HepG2 (cell line): Measurements from ENCODE around the gene FAM174C. TPM values are rescaled to one million over a fixed set of nuclear protein-coding genes. Genes with fewer than 3 reads are reported as not detected.
A peak's percentile ranks its signal among the peaks of the same experiment; 100 is the strongest.

Experiments
- ATAC-seq: fragments of 200-7000 bp; cut with Tn5 transposase; 3 replicates; pipeline ENCODE4 v1.9.1; 2020; ENCODE audit warnings: mild to moderate bottlenecking, moderate library complexity
- BruUV-seq: library from RNA; stranded (reverse); fragments of 400-500 nt; replicated peaks from 2 replicates; lab custom pipeline; 2021; lab: Mats Ljungman, UMichigan
- CTCF ChIA-PET: fragments of 300-600 bp; formaldehyde crosslinking; extraction: SDS; loops from one replicate; lab custom pipeline; 2021; ENCODE audit warnings: low total read pairs, inconsistent platforms, low intra/inter-chr PET ratio; lab: Yijun Ruan, JAX
- POLR2A ChIA-PET: fragments of 350-600 bp; sonication (Branson Sonifier 250); formaldehyde crosslinking; loops from one replicate; lab custom pipeline; 2020; ENCODE audit warnings: antibody characterized with exemption, inconsistent platforms; lab: Yijun Ruan, JAX
- DNase-seq: peaks from one replicate; pipeline ENCODE4 v3.0.0-alpha.2; 2015; ENCODE audit warnings: low spot score
- FAIRE-seq: peaks from 3 replicates; lab custom pipeline; 2011; peaks lifted over from hg19 to GRCh38; lab: Jason Lieb, UNC
- H2AFZ ChIP-seq: one replicate; pipeline ENCODE4 v1.6.1; 2011; ENCODE audit warnings: low read length, inconsistent platforms
- H3K27ac ChIP-seq: fragments of 300-600 bp; 3 replicates; pipeline ENCODE4 v1.8.0; 2011; ENCODE audit warnings: mixed run types, mild to moderate bottlenecking, mixed read lengths, low read length, inconsistent platforms; ENCODE audit not compliant: insufficient read depth; ENCODE audit errors: extremely low read length
- H3K27me3 ChIP-seq, 2 experiments: fragments of 200-600 bp in 1 of 2; 2 replicates in 1 of 2; 3 replicates in 1 of 2; pipeline versions ENCODE4 v1.6.0 to v1.8.0; 2011; ENCODE audit warnings: low read length in 2 of 2, mild to moderate bottlenecking in 2 of 2, moderate library complexity in 2 of 2, inconsistent platforms in 1 of 2; ENCODE audit not compliant: insufficient read depth in 2 of 2, control insufficient read depth in 1 of 2
- H3K36me3 ChIP-seq, 2 experiments: fragments of 200-600 bp in 1 of 2; replicated peaks in 1 of 2; 2 replicates in 1 of 2; 3 replicates in 1 of 2; pipeline versions ENCODE4 v1.5.1 to v1.8.0; 2011; ENCODE audit warnings: low read length in 2 of 2, inconsistent platforms in 1 of 2; ENCODE audit not compliant: insufficient read depth in 2 of 2, control insufficient read depth in 1 of 2
- H3K4me1 ChIP-seq: 2 replicates; pipeline ENCODE4 v1.5.1; 2012; ENCODE audit warnings: low read length, inconsistent platforms; ENCODE audit not compliant: insufficient read depth
- H3K4me2 ChIP-seq: 2 replicates; pipeline ENCODE4 v1.6.0; 2011; ENCODE audit warnings: low read depth, low read length, inconsistent platforms
- H3K4me3 ChIP-seq, 3 experiments: fragments of 200-600 bp in 1 of 3; sonication (generic), shearing (Covaris generic) in 1 of 3; replicated peaks in 1 of 3; 2 replicates each; pipeline ENCODE4 v1.5.1; 2011 to 2016; ENCODE audit warnings: low read length in 3 of 3, inconsistent platforms in 2 of 3, low read depth in 2 of 3, mild to moderate bottlenecking in 2 of 3, control low read depth in 1 of 3, mixed read lengths in 1 of 3; ENCODE audit not compliant: insufficient read depth in 1 of 3
- H3K79me2 ChIP-seq: one replicate; pipeline ENCODE4 v1.6.1; 2011; ENCODE audit warnings: low read length, inconsistent platforms; ENCODE audit not compliant: insufficient read depth
- H3K9ac ChIP-seq: 2 replicates; pipeline ENCODE4 v1.6.0; 2011; ENCODE audit warnings: mild to moderate bottlenecking, low read depth, low read length, inconsistent platforms; ENCODE audit not compliant: insufficient read depth
- H3K9me3 ChIP-seq: 2 replicates; pipeline ENCODE4 v1.5.1; 2012; ENCODE audit warnings: mild to moderate bottlenecking, low read length
- H4K20me1 ChIP-seq: 2 replicates; pipeline ENCODE4 v1.6.0; 2011; ENCODE audit warnings: inconsistent platforms, mild to moderate bottlenecking, low read length, moderate library complexity; ENCODE audit not compliant: insufficient read depth
- MTA3 ChIP-seq: sonication (generic); formaldehyde crosslinking; IDR thresholded peaks from 2 replicates; pipeline ENCODE4 v1.4.0; 2020; ENCODE audit warnings: missing genetic modification reagents
- NR0B2 ChIP-seq: sonication (generic); formaldehyde crosslinking; IDR thresholded peaks from 2 replicates; pipeline ENCODE4 v1.4.0; 2020; ENCODE audit warnings: mild to moderate bottlenecking, missing genetic modification reagents
- ZNF136 ChIP-seq: sonication (generic); formaldehyde crosslinking; IDR thresholded peaks from 2 replicates; pipeline ENCODE4 v1.8.1; 2022; ENCODE audit warnings: low read depth, mild to moderate bottlenecking, moderate library complexity, missing genetic modification reagents
- ZNF557 ChIP-seq: sonication (generic); formaldehyde crosslinking; IDR thresholded peaks from 2 replicates; pipeline ENCODE4 v1.4.0; 2020; ENCODE audit warnings: missing genetic modification reagents
- ZNF564 ChIP-seq: sonication (generic); formaldehyde crosslinking; IDR thresholded peaks from 2 replicates; pipeline ENCODE4 v1.8.1; 2023; ENCODE audit warnings: mild to moderate bottlenecking, missing genetic modification reagents
- WGBS: methylation state at CpG from one replicate; pipeline ENCODE4 v1.1.6; 2017; ENCODE audit warnings: low lambda C conversion rate; 5-methylcytosine and 5-hydroxymethylcytosine counted together
- in situ Hi-C: cut with HindIII; loops from 2 replicates; pipeline ENCODE4 v1.10.0; 2017; ENCODE audit warnings: low pct_unique_long_range_greater_than_20kb; ENCODE audit not compliant: extremely low pct_ligation_motif_present
- intact Hi-C: fragments of 100-400 bp; cut with micrococcal nuclease; formaldehyde crosslinking; loops from one replicate; pipeline ENCODE4 v1.10.0; 2022; ENCODE audit not compliant: unreplicated experiment
- polyA plus RNA-seq, 8 experiments: library from polyadenylated mRNA; depleted of rRNA in 3 of 8; stranded (reverse) in 7 of 8; unstranded in 1 of 8; fragments of >200 nt; fragmentation: Illumina TruSeq in 4 of 8; extraction: Trizol in 4 of 8; gene quantifications; 2 replicates each; pipeline versions ENCODE4 v1.2.1 to v1.2.3, GENCODE V29; 2011 to 2016; ENCODE audit warnings: low read depth in 4 of 8, missing spikeins in 1 of 8, mixed read lengths in 1 of 8; ENCODE audit not compliant: insufficient read depth in 1 of 8
- total RNA-seq, 5 experiments: library from RNA; depleted of rRNA; stranded (reverse); fragments of >200 nt; fragmentation: Illumina TruSeq; extraction: Trizol; gene quantifications; 2 replicates each; pipeline ENCODE4 v1.2.3, GENCODE V29; 2016; ENCODE audit warnings: low read depth in 1 of 5
- TF ChIP-seq, protein P1 (sequence below): sonication (generic); formaldehyde crosslinking; IDR thresholded peaks from 2 replicates; pipeline ENCODE4 v1.8.0; 2022; ENCODE audit warnings: mild to moderate bottlenecking, missing genetic modification reagents, borderline replicate concordance
- TF ChIP-seq, protein P2 (sequence below): sonication (generic); formaldehyde crosslinking; IDR thresholded peaks from 2 replicates; pipeline ENCODE4 v1.4.0; 2020; ENCODE audit warnings: mild to moderate bottlenecking, missing genetic modification reagents

The FAM174C gene
- total and polyA plus RNA-seq, 2 of the 13 experiments (the other 11 are each of a cell fraction or from before 2014, with no cell fraction given) = 19.5 to 31.3 TPM

GRCh38 chr19:1290196-1290702 lies 14.9 kb downstream of the FAM174C start:
- DNase-seq = no peak
- BruUV-seq = TSS peak; percentile 88
- ATAC-seq = no peak
- Histone ChIP-seq H4K20me1 (no peaks in the 10 kb centered on the region), H3K27ac (peak overlapping the region; percentile 91), H2AFZ (no peak overlapping the region), H3K79me2 (peaks cover 50% of the 10 kb centered on the region), H3K4me2 (peak overlapping the region; percentile 89), H3K9me3 (no peaks in the 10 kb centered on the region), H3K27me3 (no peaks in the 10 kb centered on the region; a peak in 1 of 5 replicates), H3K9ac (peak overlapping the region; percentile 76), H3K36me3 (peaks cover 0 to 3% of the 10 kb centered on the region in 2 experiments; a peak in 1 of 5 replicates), H3K4me1 (peaks cover 61% of the 10 kb centered on the region), H3K4me3 (peak overlapping the region; percentile 61 to 75 (median 63); a peak in 5 of 6 replicates)
- intact Hi-C loops = no loop called here
- FAIRE-seq = no peak
- in situ Hi-C loops = no loop called here
- ChIA-PET CTCF (no interaction called here), POLR2A (interaction anchor here (0.7 to 1.8 kb wide), 11 partner anchors 12 to 84 kb away, joined by 3 to 15 read pairs (median 5); partner anchors contain the start of genes CIRBP and FAM174C)
- WGBS = 43% methylated on average over 11 of the region's 24 CpGs
- no peak for TF ChIP-seq MTA3 (CRISPR knock-in tag)
- TF ChIP-seq, protein P1, sequence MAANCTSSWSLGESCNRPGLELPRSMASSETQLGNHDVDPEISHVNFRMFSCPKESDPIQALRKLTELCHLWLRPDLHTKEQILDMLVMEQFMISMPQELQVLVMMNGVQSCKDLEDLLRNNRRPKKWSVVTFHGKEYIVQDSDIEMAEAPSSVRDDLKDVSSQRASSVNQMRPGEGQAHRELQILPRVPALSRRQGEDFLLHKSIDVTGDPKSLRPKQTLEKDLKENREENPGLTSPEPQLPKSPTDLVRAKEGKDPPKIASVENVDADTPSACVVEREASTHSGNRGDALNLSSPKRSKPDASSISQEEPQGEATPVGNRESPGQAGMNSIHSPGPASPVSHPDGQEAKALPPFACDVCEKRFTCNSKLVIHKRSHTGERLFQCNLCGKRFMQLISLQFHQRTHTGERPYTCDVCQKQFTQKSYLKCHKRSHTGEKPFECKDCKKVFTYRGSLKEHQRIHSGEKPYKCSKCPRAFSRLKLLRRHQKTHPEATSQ (CRISPR knock-in tag) = no peak
- TF ChIP-seq ZNF557 = no peak
- no peak for TF ChIP-seq ZNF564 (CRISPR knock-in tag)
- TF ChIP-seq, protein P2, sequence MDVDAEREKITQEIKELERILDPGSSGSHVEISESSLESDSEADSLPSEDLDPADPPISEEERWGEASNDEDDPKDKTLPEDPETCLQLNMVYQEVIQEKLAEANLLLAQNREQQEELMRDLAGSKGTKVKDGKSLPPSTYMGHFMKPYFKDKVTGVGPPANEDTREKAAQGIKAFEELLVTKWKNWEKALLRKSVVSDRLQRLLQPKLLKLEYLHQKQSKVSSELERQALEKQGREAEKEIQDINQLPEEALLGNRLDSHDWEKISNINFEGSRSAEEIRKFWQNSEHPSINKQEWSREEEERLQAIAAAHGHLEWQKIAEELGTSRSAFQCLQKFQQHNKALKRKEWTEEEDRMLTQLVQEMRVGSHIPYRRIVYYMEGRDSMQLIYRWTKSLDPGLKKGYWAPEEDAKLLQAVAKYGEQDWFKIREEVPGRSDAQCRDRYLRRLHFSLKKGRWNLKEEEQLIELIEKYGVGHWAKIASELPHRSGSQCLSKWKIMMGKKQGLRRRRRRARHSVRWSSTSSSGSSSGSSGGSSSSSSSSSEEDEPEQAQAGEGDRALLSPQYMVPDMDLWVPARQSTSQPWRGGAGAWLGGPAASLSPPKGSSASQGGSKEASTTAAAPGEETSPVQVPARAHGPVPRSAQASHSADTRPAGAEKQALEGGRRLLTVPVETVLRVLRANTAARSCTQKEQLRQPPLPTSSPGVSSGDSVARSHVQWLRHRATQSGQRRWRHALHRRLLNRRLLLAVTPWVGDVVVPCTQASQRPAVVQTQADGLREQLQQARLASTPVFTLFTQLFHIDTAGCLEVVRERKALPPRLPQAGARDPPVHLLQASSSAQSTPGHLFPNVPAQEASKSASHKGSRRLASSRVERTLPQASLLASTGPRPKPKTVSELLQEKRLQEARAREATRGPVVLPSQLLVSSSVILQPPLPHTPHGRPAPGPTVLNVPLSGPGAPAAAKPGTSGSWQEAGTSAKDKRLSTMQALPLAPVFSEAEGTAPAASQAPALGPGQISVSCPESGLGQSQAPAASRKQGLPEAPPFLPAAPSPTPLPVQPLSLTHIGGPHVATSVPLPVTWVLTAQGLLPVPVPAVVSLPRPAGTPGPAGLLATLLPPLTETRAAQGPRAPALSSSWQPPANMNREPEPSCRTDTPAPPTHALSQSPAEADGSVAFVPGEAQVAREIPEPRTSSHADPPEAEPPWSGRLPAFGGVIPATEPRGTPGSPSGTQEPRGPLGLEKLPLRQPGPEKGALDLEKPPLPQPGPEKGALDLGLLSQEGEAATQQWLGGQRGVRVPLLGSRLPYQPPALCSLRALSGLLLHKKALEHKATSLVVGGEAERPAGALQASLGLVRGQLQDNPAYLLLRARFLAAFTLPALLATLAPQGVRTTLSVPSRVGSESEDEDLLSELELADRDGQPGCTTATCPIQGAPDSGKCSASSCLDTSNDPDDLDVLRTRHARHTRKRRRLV (CRISPR knock-in tag) = 0 out of 2 replicates have a peak, but pooled peaks have one; percentile 6
- TF ChIP-seq ZNF136 (CRISPR knock-in tag) = 0 out of 2 replicates have a peak, but pooled peaks have one; percentile 10
- TF ChIP-seq NR0B2 (CRISPR knock-in tag) = peak; percentile 9; the same call in 1 of the 2 replicates
